Eye (tissue), 1 donor: ENCODE results near the gene AFDN.
A peak's percentile ranks its signal among the peaks of the same experiment; 100 is the strongest.

Source experiments
- DNase-seq: peaks from one replicate; pipeline ENCODE4 v3.0.0-alpha.2; 2015

Gene AFDN

DNA sequence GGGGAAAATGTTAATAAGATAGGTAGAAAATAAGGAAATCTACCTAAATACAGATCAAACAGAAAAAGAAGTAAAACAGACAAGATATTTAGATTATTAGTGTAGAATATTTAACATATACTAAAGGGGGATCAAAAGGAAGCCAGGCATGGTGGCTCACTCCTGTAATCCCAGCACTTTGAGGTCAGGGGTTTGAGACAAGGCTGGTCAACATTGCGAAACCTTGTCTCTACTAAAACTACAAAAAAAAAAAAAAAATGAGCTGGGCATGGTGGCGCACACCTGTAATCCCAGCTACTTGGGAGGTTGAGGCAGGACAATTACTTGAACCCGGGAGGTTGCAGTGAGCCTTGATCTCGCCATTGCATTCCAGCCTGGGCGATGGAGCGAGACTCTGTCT, 55.5 kb downstream of the AFDN start:
- no peak for DNase-seq

DNA sequence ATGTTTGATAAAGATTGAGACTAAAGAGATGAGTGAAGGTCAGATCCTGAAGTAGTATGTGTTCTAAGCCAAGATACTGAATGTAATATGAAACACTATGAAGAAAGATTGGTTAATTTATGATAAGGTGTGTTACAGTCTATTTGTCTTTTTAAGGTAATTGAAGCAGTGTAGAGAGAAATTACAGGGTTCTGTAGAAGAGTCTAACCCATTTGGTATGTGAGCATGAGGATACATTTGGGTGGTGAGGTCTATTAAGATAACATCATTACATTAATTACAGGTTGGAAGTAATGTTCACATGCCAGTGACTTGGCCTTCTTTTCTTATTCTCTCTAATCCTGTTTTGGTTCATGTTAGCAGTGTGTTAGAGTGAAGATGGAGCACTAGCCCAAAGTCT, 61.4 kb downstream of the AFDN start:
- no peak for DNase-seq

DNA sequence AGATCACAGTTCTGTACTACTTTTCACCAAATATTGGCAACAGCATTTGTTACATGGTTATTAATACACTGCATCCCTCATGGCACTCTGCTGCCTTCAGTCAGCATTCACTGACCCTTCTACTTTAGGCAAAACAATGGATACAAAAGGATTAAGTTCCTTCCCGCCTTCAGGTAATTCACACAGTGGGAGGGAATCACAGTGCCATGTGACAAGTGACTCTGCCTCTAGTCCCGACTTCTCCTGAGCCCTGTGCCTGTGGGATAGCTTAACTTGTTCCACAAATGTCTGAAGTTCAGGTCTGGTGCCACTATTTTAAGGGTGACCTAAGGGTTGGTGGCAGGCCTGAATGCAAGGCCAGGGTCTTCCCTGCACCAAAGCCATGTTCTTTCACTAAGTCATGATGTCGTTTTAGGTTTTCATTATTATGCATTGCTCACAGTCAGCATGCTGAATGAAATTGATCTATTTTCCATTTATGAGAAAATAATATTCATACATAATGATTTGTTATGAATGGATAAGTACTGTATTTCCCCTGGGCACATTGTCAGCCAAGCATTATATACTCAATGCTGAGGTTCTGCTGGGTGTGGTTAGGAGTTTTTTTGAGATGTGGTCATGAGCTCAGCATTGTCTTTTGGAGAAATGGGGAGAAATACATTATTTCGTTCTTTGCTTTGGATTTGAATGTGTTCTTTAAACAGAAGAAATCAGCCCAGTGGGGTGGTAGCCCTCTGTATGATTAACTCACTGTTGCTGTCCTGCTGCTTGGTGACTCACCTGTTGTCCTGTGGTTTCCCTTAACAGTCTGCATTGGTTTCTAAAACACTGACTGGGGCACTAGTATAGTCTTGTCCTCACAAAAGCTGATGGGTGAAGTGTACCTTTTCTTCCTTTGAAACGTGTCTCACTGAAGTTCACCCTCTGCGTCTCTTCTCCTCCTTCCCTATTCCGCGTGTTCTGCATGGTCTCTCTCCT, 66.4 kb downstream of the AFDN start:
- no peak for DNase-seq

DNA sequence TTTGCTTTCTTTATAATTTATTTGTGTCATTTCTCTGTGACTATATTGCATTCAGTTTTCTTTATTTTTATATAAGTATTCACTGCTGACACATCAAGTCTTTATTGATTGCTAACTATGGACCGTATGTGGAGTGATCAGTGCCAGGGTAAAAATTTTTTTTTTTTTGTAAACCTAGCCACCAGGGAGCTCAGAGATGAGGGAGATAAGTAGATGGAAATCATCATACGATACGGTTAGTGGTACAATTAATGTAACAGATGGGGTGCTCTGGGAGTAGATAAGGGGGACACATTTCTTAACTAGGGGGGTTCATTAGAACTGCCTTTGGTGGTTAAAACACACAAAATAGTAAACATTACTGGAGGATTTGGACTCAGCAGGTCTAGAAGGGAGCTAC, 68.3 kb downstream of the AFDN start:
- no peak for DNase-seq

DNA sequence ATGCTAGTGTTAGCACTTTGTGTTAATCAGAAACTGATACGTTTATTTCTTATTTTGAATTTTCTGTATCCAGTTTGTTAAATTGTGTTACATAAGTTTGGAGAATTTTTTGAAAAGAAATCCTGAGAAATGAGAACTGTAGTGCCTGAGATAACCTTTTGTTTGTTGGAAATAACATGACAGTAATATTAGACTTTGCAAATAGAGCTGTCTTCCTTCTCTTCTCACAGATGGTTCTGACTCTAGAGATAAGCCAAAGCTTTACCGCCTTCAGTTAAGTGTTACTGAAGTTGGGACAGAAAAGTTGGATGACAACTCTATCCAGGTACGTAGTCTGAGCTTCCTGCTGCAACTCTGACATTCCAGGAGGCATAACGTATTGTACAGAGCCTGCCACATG, 69.9 kb downstream of the AFDN start:
- no peak for DNase-seq

DNA sequence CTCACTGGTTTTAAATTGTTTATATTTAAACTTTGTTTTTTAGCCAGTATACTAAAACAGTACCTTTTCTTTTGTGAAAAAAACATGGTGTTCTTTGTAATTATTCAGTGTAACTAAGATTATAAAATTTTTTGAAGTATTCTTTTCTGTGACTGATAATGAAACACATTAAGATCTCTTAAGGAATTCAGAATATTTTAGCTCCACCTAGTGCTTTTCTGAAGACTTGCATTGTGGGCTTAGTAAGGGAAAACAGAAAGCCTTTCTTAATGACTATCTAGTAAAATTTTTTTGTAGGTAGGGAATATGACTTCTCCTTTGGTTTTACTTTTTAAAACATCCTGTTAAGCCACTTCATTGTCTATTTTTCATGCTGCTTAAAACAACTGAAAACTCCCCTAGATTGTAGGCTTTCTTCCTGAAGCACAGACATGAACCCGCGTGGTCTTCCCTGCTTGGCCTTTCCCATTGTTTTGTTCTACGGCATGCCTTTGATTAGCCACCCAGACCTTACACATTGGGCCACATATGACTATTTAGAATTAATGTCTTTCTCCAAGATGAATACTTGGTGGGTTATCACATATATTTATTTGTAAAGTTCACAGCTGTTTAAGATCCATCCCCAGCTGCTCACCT, 72.1 kb downstream of the AFDN start:
- DNase-seq: peak; percentile 60

DNA sequence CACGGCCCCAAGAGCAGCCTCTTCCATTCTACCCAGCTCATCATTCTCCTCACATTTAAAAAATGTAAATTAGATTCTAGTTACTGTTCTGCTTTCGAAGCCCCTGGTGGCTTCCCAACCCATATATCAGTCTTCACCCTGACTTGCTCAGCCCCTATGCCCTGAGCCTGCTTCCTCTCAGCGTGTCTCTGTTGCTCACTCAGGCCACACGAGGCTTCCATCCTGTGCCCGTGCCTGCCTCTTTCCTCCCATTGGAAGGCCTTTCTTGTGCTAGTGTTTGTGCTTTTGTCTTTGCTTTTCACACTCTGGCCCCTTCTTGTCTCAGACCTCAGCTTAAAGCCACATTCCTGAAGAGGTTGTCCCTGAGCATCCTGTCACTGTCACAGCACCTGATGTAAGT, 78.1 kb downstream of the AFDN start:
- DNase-seq: no peak

DNA sequence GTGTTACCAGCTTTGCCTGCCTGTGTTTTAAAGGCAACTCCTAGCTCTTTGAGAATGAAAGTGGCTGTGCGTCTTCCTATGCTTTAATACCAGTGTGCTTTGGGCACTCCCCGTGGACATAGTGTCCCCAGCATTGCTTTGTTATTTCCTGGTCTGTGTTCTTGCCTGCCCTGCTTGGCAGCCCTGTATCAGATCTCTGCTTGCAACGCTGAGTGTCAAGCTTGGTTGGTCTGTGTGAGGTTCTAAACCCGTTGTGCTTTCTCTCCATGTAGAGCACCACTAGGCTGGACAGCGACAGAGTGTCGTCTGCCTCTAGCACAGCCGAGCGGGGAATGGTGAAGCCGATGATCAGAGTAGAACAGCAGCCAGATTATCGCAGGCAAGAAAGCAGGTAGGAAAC, 80.2 kb downstream of the AFDN start:
- peak; percentile 41 for DNase-seq

DNA sequence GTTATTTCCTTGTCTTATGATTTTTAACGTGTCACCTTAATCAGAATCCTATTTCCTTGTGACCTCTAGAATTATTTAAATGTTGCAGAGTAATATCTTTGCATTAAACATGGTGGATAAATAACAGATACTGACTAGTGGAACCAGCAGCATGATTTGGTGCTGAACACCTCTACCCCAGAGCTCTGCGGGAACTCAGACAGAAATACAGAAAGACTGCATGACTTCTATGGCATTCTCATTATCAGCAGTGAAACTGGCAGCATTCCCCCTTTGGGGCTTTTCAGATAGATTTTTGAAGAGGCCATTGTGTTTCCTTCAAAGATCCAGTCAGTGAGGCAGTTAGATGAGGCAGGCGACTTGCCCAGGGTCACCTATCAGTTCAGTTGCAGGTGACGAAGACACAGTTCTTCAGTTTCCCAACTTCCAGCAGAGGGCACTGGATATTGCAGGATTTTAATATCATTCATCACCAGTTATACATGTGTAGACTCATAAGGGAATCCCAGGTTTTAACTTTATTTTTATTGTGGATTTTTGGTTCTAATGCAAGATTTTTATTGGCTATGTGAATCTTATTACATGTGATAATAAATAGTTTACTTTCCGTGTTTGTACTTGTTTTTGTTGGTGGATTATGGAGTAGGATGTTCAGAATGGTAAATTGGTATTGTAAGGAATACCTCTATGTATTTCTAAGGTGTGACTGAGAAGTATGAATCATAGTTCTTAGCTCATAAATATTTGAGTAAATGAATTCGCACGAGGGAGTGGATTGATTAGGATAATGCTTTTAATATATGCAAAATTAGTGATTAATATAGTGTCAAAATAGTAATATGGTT, 81.3 kb downstream of the AFDN start:
- peak; percentile 54 for DNase-seq

DNA sequence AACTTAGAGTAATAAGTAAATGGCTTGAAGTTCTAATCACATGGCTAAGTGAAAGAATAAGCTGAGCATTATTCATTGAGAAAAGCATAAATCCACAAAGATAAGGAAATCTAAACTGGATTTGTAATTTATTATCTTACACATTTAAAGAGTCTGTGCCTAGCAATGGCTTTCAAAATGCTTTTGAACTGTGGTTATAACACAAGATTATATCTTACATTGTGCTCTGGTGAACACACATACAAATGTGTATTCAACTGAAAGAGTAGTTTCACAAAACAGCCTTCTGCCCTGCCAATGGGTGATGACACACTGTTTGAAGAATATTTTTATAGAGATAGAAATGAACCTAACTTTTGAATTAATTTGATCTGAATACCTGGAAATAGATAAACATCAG, 83.3 kb downstream of the AFDN start:
- no peak for DNase-seq

DNA sequence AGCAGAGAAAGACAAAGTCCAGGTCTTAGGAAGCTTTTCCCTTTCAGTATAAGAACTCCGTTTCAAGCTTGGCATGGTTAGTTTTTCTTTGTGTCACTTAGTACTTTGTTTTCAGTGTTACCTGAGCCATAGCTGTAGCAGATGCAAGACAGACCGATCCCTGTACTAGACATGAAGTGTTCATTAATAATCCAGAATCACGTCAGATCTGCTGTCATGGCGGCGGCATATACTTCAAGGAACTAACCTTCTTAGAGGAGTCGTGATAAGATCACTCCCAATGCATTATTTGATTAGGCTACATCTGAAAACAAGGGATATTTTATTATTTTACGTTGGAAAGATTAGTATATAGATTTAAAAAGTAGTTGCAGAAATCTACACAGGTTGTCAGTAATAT, 83.9 kb downstream of the AFDN start:
- DNase-seq: no peak

DNA sequence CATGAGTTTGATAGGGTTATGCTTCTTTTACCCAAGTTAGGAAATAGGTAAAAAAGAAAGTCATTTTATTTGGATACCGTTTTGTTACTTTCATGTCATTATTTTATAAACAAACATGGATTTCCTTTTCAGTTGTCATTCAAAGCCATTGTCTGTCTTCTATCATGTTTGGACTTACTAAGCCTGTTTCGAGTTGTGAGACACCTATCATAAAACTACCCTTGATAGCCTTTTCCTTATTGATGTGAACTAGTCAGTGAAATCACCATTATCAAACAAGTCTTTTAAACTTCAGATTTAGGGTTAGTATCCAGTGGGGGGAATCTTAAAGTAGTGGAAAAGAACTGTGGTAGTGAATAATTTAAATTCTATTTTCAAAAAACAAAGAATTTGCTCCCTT, 85.8 kb downstream of the AFDN start:
- DNase-seq: no peak

DNA sequence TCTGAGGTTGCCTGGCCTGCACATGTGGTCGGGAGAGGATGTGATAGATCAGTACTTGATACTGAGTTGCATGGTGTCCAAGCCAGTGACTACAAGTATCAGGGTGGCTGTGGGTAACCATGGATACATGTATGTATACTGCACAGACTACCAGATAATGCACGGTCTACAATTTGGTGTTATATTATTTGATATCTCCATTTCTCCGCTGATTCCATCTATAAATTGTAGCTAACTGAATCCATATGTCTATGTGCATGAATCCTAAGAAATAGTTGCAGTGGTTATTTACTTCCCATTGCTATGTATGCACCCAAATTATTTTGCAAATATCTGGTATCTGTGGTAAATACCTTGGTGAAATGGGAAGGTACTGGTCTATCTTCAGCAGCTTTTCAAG, 87.0 kb downstream of the AFDN start:
- DNase-seq: no peak

DNA sequence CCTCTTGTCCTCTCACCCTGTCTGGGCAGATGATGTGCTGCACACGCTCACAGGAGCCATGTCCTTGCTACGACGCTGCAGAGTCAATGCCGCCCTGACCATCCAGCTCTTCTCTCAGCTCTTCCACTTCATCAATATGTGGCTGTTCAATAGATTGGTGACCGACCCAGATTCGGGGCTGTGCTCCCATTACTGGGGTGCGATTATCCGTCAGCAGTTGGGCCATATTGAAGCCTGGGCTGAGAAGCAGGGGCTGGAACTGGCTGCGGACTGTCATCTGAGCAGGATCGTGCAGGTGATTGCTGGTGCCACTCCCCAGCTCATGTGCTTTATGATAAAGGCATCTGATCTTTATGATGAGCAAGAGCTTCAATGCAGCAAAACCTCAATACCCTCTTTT, 88.4 kb downstream of the AFDN start:
- no peak for DNase-seq

DNA sequence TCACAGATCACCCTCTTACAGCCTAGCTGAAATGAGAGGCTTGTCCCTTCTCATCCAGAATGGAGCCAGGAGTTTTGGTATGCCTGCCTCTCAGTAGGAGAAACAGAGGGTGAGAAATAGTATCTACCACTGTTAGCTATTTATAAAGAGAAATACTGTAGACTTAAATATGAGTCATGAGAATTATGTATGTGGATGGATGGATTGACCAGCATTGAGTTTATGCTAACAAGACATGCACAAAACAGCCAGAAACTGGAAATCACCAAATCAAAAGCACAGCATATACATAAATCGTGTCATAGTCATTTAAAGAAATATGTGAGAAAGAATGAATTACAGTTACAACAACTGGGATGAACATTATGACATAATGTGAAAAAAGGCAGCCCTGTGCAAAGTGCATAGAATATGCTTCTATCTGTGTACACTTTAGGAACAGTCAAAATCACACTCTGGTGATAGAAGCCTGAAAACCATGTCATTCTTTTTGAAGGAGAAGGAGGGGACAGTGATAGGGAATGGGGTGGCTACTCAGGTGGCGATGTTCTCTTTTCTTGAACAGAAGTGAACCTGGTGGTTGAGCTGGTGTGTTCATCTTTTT, 90.9 kb downstream of the AFDN start:
- no peak for DNase-seq

DNA sequence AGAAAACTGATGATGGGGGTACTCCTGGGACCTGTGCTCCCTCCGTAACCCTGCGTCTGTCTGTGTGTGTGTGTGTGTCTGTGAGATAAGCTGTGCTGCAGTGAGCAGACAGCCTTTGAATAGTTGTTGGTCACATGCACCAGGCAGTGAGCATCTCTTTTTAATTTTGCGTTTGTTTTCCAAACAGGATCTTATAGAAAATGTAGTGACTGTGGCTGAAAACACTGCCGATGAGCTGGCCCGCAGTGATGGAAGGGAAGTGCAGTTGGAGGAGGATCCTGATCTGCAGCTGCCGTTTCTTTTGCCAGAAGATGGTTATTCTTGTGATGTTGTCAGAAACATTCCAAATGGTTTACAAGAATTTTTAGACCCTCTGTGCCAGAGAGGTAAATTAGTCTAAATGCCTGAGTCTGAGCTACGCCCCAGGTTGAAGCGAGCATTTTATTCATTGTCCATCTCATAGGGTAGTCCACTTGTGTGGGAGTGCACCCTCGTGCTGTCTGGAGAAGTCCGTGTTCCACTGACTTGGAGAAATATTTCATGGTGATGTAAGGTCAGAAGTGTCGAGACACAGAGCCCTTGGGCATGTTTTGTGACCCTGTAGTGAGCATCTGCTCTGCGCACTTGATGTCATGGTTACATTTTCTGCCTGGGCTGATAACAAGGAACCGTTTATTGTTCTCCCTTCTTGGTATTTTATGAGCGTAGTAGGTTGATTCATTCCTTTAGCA, 92.0 kb downstream of the AFDN start:
- DNase-seq: no peak

DNA sequence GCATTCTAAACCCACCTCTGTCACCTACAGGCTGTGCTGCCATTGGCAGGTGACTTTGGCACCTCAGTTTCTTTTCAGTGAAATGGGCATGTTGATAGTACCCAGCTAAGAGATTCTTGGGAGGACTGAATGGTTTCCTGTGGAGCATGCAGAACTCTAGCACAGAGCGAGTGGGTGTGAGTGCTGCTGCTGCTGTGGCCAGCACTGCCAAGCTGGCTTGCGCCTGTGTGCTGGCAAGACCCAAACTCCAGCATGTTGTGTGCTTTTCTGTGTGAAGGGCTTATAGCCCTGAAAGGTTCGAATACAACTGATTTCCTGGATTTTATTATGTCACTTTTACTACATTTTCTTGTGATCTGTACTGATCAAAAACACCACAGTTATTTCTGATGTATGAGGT, 92.6 kb downstream of the AFDN start:
- no peak for DNase-seq

DNA sequence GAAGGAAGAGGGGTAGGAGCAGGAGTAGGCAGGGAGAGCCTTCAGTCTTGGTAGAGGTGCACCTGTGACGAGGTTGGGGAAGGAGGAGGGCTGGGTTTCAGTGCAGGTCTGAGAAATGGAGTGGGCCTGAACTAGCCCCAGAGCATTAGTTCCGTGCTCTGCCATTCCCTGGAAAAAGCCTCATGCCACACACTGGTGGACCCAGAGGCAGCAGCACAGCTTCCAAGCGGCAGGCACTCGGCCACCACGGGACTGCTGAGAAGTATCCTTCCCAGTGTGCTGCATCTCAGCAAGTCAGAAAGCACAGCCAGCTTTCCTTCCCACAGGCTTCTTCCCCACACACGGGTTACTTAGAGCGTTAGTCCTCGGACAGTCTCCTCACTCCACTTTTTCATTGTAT, 93.5 kb downstream of the AFDN start:
- DNase-seq: no peak

DNA sequence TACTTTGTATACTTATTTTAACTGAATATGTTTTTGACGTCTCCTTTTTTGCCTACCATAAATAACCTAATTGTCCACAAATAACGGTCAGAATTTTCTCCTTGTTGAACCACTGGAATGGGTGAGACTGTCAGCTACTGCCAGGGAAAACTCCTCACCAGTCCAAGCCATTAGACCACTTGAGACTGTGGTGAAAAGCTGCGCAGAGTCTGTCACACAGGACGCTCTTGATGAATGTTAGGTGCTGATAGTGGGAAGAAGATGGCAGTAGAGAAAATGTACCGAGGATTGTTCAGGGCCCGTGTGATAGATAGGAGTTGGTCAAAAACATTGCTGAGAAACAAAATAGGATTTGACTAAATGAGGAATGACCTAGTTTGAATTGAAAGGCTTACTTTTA, 95.1 kb downstream of the AFDN start:
- DNase-seq: no peak

DNA sequence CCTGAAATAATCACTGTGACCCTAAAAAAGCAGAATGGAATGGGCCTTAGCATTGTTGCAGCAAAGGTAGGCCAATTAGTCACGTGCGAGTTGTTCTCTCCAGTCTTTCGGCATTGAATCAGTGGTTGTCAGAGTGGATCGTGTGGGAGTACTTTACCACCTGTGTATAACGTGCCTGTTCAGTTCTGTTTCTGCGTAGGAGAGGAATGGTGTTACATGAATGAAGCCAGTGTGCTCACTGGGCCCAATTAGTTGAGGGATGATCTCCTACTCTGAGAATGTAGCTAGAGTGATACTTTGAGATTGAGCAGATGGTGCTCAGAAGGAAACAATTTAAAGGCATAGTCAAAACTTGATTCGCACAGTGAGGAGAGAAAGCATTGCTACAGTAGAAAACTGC, 98.3 kb downstream of the AFDN start:
- DNase-seq: no peak

DNA sequence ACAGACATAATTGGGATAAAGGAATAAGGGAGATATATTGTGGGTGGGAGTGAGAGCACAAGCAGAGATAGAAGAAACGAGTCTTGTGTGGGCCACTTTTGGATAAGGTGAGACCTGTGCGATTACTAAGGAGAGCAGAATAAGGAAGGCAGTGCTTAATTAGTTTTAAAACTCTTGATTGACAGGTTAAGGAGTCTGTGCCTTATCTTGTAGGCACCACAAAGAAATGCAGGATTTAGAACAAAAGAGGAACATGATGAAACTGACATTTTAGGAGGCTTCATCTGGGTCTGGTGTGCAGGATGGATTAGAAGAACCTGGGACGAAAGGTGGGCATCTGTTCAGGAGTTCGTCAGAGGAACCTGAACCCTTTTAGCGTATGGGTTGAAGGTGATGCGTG, 100.5 kb downstream of the AFDN start:
- no peak for DNase-seq

DNA sequence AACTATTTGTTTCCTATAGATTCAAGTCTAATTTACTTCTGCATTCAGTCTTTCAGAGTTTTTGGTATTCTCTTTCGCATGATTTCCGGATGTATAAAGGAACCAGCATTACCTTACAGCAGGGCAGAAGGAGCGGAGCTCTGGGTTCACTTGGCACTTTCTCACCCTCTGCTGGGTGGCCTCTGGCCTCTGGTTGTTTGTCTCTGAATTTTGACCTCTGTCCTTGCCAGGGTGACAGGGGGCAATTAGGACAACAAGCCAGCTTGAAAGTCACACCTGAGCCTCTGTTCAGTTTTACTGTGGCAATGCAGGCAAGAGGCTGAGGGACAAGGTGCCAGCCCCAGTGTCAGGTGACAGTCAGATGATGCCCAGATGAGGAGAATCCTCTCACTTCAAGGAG, 101.4 kb downstream of the AFDN start:
- DNase-seq: no peak
